Right cardiac atrium (tissue), 5 donors: ENCODE data around the gene HBG2. TPM values are rescaled to one million over a fixed set of nuclear protein-coding genes. Genes with fewer than 3 reads are reported as not detected.

ENCODE experiments used
- ATAC-seq, 2 donors: fragments of 200-7000 bp; cut with Tn5 transposase; one replicate each; pipeline versions ENCODE4 v1.8.0 to v1.9.1; 2020; ENCODE audit warnings: moderate library complexity in 2 of 2, mild to moderate bottlenecking in 1 of 2
- DNase-seq, 3 donors: peaks; one replicate each; pipeline ENCODE4 v3.0.0-alpha.2; 2020
- H3K27ac ChIP-seq: one replicate; pipeline ENCODE4 v1.5.1; 2013; ENCODE audit warnings: mild to moderate bottlenecking, low read length, control low read depth, moderate library complexity
- H3K27me3 ChIP-seq: one replicate; pipeline ENCODE4 v1.6.1; 2013; ENCODE audit not compliant: control insufficient read depth, insufficient read depth
- H3K4me1 ChIP-seq: one replicate; pipeline ENCODE4 v1.6.1; 2013; ENCODE audit warnings: low read length; ENCODE audit not compliant: control insufficient read depth, insufficient read depth
- H3K4me3 ChIP-seq: one replicate; pipeline ENCODE4 v1.5.1; 2013; ENCODE audit warnings: low read length, control low read depth
- H3K9me3 ChIP-seq: one replicate; pipeline ENCODE4 v1.6.1; 2013; ENCODE audit warnings: low read length; ENCODE audit not compliant: control insufficient read depth
- WGBS: extraction: QIAGEN DNeasy Blood & Tissue Kit; methylation state at CpG from one replicate; pipeline ENCODE4 v1.1.7; 2013; 5-methylcytosine and 5-hydroxymethylcytosine counted together
- intact Hi-C, 4 donors: fragments of 100-400 bp; cut with DNase I; formaldehyde crosslinking; loops; one replicate each; pipeline versions ENCODE4 v1.11.0 to v1.14.0; 2022 to 2023
- polyA plus RNA-seq: library from polyadenylated mRNA; stranded (reverse); fragments of 200-250 nt; gene quantifications from one replicate; pipeline ENCODE4 v1.2.3, GENCODE V29; 2013
- total RNA-seq, 4 donors: library from RNA; stranded (reverse); fragmentation: NEBNext Ultra II Directional; extraction: Animal tissue kit (Norgen Biotek cat#: 25700); gene quantifications; one replicate each; pipeline ENCODE4 v1.2.1, GENCODE V29; 2021
- donor health status: healthy with polysubstance abuse.
- donor health status: DM: no; HTN: yes; CAD: no.
- donor health status: DM: no; HTN: no; CAD: no.
- donor health status: DM: no; HTN: yes; CAD: no; lungs with severe emphysema.
- donor health status: DM: yes; HTN: yes; CAD: no.

HBG2 gene
- total and polyA plus RNA-seq, 5 donors: 0.27 to 1.1 (median 0.44) TPM; not detected in 2

GRCh38 chr11:5247472-5248192, 6.9 kb downstream of the HBG2 start:
- intact Hi-C loops: no loop called here

GRCh38 chr11:5246772-5247471, 7.7 kb downstream of the HBG2 start:
- DNase-seq (no peak), ATAC-seq (no peak)
- 67% methylated on average over 6 of the region's 6 CpGs for WGBS
- Histone ChIP-seq H3K27ac (no peak overlapping the region), H3K27me3 (no peaks in the 10 kb centered on the region), H3K4me3 (no peak overlapping the region), H3K9me3 (no peaks in the 10 kb centered on the region), H3K4me1 (no peaks in the 10 kb centered on the region)
- intact Hi-C loops: no loop called here

More at GRCh38 chr11:5247472-5248192, 6.9 kb downstream of the HBG2 start:
- Histone ChIP-seq H3K4me1 (no peaks in the 10 kb centered on the region), H3K27ac (no peak overlapping the region), H3K9me3 (no peaks in the 10 kb centered on the region), H3K4me3 (no peak overlapping the region), H3K27me3 (no peaks in the 10 kb centered on the region)
- 76% methylated on average over 3 of the region's 3 CpGs for WGBS
- ATAC-seq: no peak
- DNase-seq: no peak

GRCh38 chr11:5245155-5245554, 9.4 kb downstream of the HBG2 start:
- no peak for DNase-seq
- no peak overlapping the region for H3K4me3 ChIP-seq
- H3K27me3 ChIP-seq: no peaks in the 10 kb centered on the region
- WGBS: 78% methylated on average over 2 of the region's 2 CpGs
- intact Hi-C loops: no loop called here
- no peak overlapping the region for H3K27ac ChIP-seq
- no peaks in the 10 kb centered on the region for H3K4me1 ChIP-seq
- no peaks in the 10 kb centered on the region for H3K9me3 ChIP-seq
- ATAC-seq: no peak

- WGBS: 81% methylated on average over 4 of the region's 4 CpGs
- ATAC-seq (no peak), DNase-seq (no peak)
- Histone ChIP-seq H3K9me3 (no peaks in the 10 kb centered on the region), H3K27me3 (no peaks in the 10 kb centered on the region), H3K4me1 (no peaks in the 10 kb centered on the region), H3K4me3 (no peak overlapping the region), H3K27ac (no peak overlapping the region)
- intact Hi-C loops: no loop called here
Measured at GRCh38 chr11:5243816-5244180, 10.8 kb downstream of the HBG2 start.

GRCh38 chr11:5242933-5243815, 11.4 kb downstream of the HBG2 start:
- no peak overlapping the region for H3K4me3 ChIP-seq
- DNase-seq (no peak), ATAC-seq (no peak)

GRCh38 chr11:5242208-5242607, 12.4 kb downstream of the HBG2 start:
- Histone ChIP-seq H3K27ac (no peak overlapping the region), H3K9me3 (no peaks in the 10 kb centered on the region), H3K4me1 (no peaks in the 10 kb centered on the region), H3K4me3 (no peak overlapping the region), H3K27me3 (no peaks in the 10 kb centered on the region)
- no peak for DNase-seq
- WGBS: 53% methylated on average over 2 of the region's 2 CpGs
- intact Hi-C loops: no loop called here
- ATAC-seq: no peak

More at GRCh38 chr11:5242933-5243815, 11.4 kb downstream of the HBG2 start:
- H3K27me3 ChIP-seq: no peaks in the 10 kb centered on the region
- intact Hi-C loops: no loop called here
- H3K27ac ChIP-seq: no peak overlapping the region
- H3K4me1 ChIP-seq: no peaks in the 10 kb centered on the region
- H3K9me3 ChIP-seq: no peaks in the 10 kb centered on the region
- WGBS: 71% methylated on average over 7 of the region's 7 CpGs

- DNase-seq (no peak), ATAC-seq (no peak)
- H3K27ac ChIP-seq: no peak overlapping the region
- no peak overlapping the region for H3K4me3 ChIP-seq
- no peaks in the 10 kb centered on the region for H3K27me3 ChIP-seq
- intact Hi-C loops: no loop called here
- H3K4me1 ChIP-seq: no peaks in the 10 kb centered on the region
- H3K9me3 ChIP-seq: no peaks in the 10 kb centered on the region
- 58% methylated on average over 3 of the region's 3 CpGs for WGBS
Measured at GRCh38 chr11:5241458-5241857, 13.1 kb downstream of the HBG2 start.

- Histone ChIP-seq H3K4me3 (no peak overlapping the region), H3K27me3 (no peaks in the 10 kb centered on the region), H3K9me3 (no peaks in the 10 kb centered on the region), H3K4me1 (no peaks in the 10 kb centered on the region), H3K27ac (no peak overlapping the region)
- ATAC-seq (no peak), DNase-seq (no peak)
- intact Hi-C loops: no loop called here
- WGBS: 67% methylated on average over 2 of the region's 2 CpGs
Measured at GRCh38 chr11:5240458-5240857, 14.1 kb downstream of the HBG2 start.

GRCh38 chr11:5240056-5240455, 14.5 kb downstream of the HBG2 start:
- Histone ChIP-seq H3K4me3 (no peak overlapping the region), H3K4me1 (no peaks in the 10 kb centered on the region), H3K27ac (no peak overlapping the region), H3K9me3 (no peaks in the 10 kb centered on the region), H3K27me3 (no peaks in the 10 kb centered on the region)
- 79% methylated on average over 1 of the region's 1 CpG for WGBS
- intact Hi-C loops: no loop called here
- DNase-seq (no peak), ATAC-seq (no peak)

- no peaks in the 10 kb centered on the region for H3K27me3 ChIP-seq
- intact Hi-C loops: no loop called here
- H3K9me3 ChIP-seq: no peaks in the 10 kb centered on the region
- no peak for ATAC-seq
- H3K27ac ChIP-seq: no peak overlapping the region
- no peak for DNase-seq
- no peak overlapping the region for H3K4me3 ChIP-seq
- no peaks in the 10 kb centered on the region for H3K4me1 ChIP-seq
Measured at GRCh38 chr11:5239046-5239445, 15.5 kb downstream of the HBG2 start.

GRCh38 chr11:5238486-5238885, 16.1 kb downstream of the HBG2 start:
- Histone ChIP-seq H3K27me3 (no peaks in the 10 kb centered on the region), H3K4me3 (no peak overlapping the region), H3K9me3 (no peaks in the 10 kb centered on the region), H3K27ac (no peak overlapping the region), H3K4me1 (no peaks in the 10 kb centered on the region)
- intact Hi-C loops: no loop called here
- DNase-seq (no peak), ATAC-seq (no peak)
- whole genome bisulfite sequencing: 53% methylated on average over 2 of the region's 2 CpGs
